Measurements from ENCODE around the gene AGAP9.
"Not testable (repeated sequence)": the region's sequence is repeated elsewhere in the genome, so short reads cannot be mapped to it uniquely, and the experiment has no call there.

AGAP9 gene

GRCh38 chr10:47456794-47457527 lies 66.5 kb downstream of the AGAP9 start:
- DNase-seq (ENCODE audit: low read depth): no peak

GRCh38 chr10:47456079-47456785 lies 67.2 kb downstream of the AGAP9 start:
- no peak for DNase-seq (ENCODE audit: low read depth)

- not testable (repeated sequence) for DNase-seq (ENCODE audit: low read depth)
Measured at GRCh38 chr10:47455350-47456078, 67.9 kb downstream of the AGAP9 start.

- no peak for DNase-seq (ENCODE audit: low read depth)
Measured at GRCh38 chr10:47454780-47455058, 68.7 kb downstream of the AGAP9 start.

- DNase-seq (ENCODE audit: low read depth): no peak
Measured at GRCh38 chr10:47454008-47454779, 69.2 kb downstream of the AGAP9 start.

GRCh38 chr10:47453141-47454007 lies 70.1 kb downstream of the AGAP9 start:
- no peak for DNase-seq (ENCODE audit: low read depth)

GRCh38 chr10:47452495-47453140 lies 70.8 kb downstream of the AGAP9 start:
- DNase-seq (ENCODE audit: low read depth): no peak

- DNase-seq (ENCODE audit: low read depth): no peak
Measured at GRCh38 chr10:47451998-47452494, 71.4 kb downstream of the AGAP9 start.

All from T-helper 22 cell (primary cell).